Tibial nerve (tissue), 3 donors: Measurements from ENCODE around the gene DNASE1L2.

Experiments
- POLR2A ChIP-seq, 2 donors: fragments of 450-650 bp; IDR thresholded peaks; one replicate each; pipeline ENCODE4 v1.6.1; 2017; ENCODE audit warnings: antibody characterized with exemption in 2 of 2, mild to moderate bottlenecking in 2 of 2, moderate library complexity in 2 of 2
- TF ChIP-seq, protein P1 (sequence below), 5 experiments: fragments of 200-600 bp in 3 of 5; fragments of 450-650 bp in 2 of 5; sonication (generic) in 3 of 5; IDR thresholded peaks; one replicate each; pipeline ENCODE4 v1.5.1; 2016 to 2019; ENCODE audit warnings: antibody characterized with exemption in 5 of 5, mild to moderate bottlenecking in 3 of 5, moderate library complexity in 2 of 5

GRCh38 chr16:2198283-2198682 is 38.0 kb upstream of the DNASE1L2 start:
- TF ChIP-seq, protein P1, sequence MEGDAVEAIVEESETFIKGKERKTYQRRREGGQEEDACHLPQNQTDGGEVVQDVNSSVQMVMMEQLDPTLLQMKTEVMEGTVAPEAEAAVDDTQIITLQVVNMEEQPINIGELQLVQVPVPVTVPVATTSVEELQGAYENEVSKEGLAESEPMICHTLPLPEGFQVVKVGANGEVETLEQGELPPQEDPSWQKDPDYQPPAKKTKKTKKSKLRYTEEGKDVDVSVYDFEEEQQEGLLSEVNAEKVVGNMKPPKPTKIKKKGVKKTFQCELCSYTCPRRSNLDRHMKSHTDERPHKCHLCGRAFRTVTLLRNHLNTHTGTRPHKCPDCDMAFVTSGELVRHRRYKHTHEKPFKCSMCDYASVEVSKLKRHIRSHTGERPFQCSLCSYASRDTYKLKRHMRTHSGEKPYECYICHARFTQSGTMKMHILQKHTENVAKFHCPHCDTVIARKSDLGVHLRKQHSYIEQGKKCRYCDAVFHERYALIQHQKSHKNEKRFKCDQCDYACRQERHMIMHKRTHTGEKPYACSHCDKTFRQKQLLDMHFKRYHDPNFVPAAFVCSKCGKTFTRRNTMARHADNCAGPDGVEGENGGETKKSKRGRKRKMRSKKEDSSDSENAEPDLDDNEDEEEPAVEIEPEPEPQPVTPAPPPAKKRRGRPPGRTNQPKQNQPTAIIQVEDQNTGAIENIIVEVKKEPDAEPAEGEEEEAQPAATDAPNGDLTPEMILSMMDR (IDR thresholded peaks at IDR 0.05), result no peak
- no peak for TF ChIP-seq POLR2A (IDR thresholded peaks at IDR 0.05)
